KG1 (cell line): ENCODE results near the gene TRMT2A.
"Not testable (repeated sequence)": the region's sequence is repeated elsewhere in the genome, so short reads cannot be mapped to it uniquely, and the experiment has no call there.

Experiments
- DNase-seq: peaks from one replicate; lab custom pipeline; 2025; lab: John Stamatoyannopoulos, UW

The TRMT2A gene

GRCh38 chr22:20116951-20117632 is at the start of gene TRMT2A:
TRMT2A (minus strand) TSS chr22:20117226; CDS start chr22:20116906, 320 bp downstream.
- DNase-seq, result peak; percentile 97

- no peak for DNase-seq
These were observed 49.7 kb upstream of the TRMT2A start for GRCh38 chr22:20166703-20167102.

- no peak for DNase-seq
These were observed 48.9 kb upstream of the TRMT2A start for GRCh38 chr22:20165913-20166312.

- DNase-seq, result no peak
These were observed 48.4 kb upstream of the TRMT2A start for GRCh38 chr22:20165421-20165820.

- no peak for DNase-seq
These were observed 47.8 kb upstream of the TRMT2A start for GRCh38 chr22:20164863-20165262.

- DNase-seq, result no peak
These were observed 43.0 kb upstream of the TRMT2A start for GRCh38 chr22:20160041-20160440.

GRCh38 chr22:20159531-20159930 is 42.5 kb upstream of the TRMT2A start:
- not testable (repeated sequence) for DNase-seq

- DNase-seq, result no peak
These were observed 42.0 kb upstream of the TRMT2A start for GRCh38 chr22:20159076-20159475.

- no peak for DNase-seq
These were observed 41.5 kb upstream of the TRMT2A start for GRCh38 chr22:20158391-20159036.

GRCh38 chr22:20157430-20158183 is 40.6 kb upstream of the TRMT2A start:
- DNase-seq, result no peak

GRCh38 chr22:20156611-20157429 is 39.8 kb upstream of the TRMT2A start:
- DNase-seq, result peak; percentile 49

- DNase-seq, result no peak
These were observed 39.0 kb upstream of the TRMT2A start for GRCh38 chr22:20156042-20156389.

- DNase-seq, result no peak
These were observed 38.5 kb upstream of the TRMT2A start for GRCh38 chr22:20155330-20156041.

GRCh38 chr22:20154602-20155187 is 37.7 kb upstream of the TRMT2A start:
- DNase-seq, result no peak

GRCh38 chr22:20153945-20154344 is 36.9 kb upstream of the TRMT2A start:
- no peak for DNase-seq

GRCh38 chr22:20152464-20152890 is 35.5 kb upstream of the TRMT2A start:
- no peak for DNase-seq

- DNase-seq, result no peak
These were observed 34.2 kb upstream of the TRMT2A start for GRCh38 chr22:20151276-20151588.

- DNase-seq, result no peak
These were observed 33.6 kb upstream of the TRMT2A start, which contains the start of gene CCDC188 for GRCh38 chr22:20150381-20151275. CCDC188 (minus strand) TSS chr22:20151055; CDS start chr22:20150986, 69 bp downstream.

- no peak for DNase-seq
These were observed 32.5 kb upstream of the TRMT2A start for GRCh38 chr22:20149257-20150250.
